ELF-1 (cell line): ENCODE measurements around the gene TBC1D12.

Experiments
- DNase-seq: peaks from one replicate; pipeline ENCODE4 v3.0.0-alpha.2; 2016; ENCODE audit warnings: low read depth, low spot score

TBC1D12 gene

DNA sequence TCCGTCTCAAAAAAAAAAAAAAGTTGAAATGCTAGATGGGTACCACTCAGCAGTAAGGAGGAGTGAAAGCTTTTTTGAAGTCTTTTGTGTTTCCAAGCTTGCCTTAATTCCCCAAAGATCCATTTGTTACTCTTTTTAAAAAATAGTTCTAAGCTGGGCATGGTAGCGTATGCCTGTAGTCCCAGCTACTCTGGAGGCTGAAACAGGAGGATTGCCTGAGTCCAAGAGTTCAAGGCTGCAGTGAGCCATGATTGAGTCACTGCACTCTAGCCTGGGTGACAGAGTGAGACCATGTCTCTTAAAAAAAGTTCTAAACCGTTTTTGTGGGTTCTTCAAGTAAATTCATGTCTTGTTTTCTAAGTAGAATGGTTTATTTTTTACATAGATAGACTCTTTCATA, 5.3 kb downstream of the TBC1D12 start:
- no peak for DNase-seq

DNA sequence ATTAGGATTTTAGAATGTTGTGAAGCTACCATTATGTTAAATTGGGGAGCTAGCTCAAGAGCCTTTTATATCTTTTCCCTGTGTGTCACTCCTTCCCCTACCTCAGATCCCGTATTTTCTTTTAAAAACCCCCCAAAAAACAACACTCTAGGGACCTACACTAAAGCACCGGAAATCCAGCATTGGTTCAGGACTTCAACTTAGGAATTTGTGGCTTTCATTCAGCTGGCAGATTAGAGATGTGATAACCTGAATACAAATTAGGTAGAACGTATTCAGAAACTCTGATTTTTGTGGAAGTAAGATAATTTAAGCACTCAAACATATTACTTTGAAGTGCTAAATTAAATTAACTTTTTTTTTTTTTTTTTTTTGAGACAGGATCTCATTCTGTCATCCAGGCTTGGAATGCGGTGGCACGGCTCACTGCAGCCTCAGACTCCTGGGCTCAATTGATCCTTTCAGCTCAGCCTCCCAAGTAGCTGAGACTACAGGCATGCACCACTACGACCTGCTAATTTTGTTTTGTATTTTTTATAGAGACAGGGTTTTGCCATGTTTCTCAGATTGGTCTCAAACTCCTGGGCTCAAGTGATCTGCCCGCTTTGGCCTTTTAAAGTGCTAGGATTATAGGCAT, 6.8 kb downstream of the TBC1D12 start:
- peak; percentile 23 for DNase-seq

DNA sequence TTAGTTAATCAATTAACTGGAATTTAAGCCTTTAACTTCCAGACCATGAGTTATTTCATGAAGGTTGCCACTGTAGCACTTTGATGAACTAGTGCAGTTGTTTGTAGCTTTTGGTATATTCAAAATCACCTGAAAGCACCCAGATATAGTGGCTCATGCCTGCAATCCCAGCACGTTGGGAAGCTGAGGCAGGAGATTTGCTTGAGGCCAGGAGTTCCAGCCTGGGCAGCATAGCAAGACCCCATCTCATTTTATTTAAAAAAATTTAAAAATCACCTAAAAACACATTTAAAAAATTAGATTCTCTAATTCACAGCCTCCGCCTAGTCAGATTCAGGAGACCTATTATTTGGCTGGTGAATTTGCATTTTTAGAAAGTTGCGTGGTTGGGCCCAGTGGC, 9.0 kb downstream of the TBC1D12 start:
- no peak for DNase-seq

DNA sequence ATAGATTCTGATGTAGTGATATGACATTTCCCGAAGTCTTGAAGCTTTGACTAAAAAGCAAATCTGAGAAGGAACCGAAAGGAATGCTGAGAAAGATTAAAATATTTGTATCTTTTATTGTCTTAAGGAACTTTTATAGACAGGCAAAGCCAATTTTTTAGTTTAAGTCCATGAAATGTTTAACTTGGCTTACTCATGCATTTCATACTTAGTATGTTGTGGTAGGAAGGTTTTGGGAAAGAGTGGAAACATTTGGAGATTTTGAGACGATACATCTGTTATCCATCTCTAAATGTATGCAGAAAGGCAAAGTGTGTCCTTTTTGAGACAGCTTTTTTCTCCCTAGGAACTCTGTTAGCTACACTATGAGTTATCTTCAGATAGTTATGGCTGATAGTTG, 10.1 kb downstream of the TBC1D12 start:
- DNase-seq = no peak

DNA sequence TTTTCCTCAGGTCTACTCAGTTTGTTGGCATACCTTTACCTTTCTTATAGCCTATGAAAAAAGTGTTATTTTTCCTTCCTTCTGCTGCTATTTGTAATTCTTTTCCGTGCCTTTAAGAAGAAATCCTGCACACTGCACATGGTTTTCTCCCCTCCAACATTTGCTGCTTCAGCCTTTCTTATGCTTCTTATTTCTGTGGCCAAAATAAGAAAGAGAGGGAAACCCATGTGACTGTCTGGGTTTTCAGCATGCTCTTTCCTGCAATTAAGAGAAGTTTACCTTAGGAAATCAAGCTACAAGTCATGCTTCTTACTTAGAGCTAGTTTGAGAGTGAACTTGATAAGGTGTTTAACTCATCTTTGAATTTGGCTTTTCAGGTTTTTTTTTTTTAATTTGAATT, 11.0 kb downstream of the TBC1D12 start:
- DNase-seq = no peak

DNA sequence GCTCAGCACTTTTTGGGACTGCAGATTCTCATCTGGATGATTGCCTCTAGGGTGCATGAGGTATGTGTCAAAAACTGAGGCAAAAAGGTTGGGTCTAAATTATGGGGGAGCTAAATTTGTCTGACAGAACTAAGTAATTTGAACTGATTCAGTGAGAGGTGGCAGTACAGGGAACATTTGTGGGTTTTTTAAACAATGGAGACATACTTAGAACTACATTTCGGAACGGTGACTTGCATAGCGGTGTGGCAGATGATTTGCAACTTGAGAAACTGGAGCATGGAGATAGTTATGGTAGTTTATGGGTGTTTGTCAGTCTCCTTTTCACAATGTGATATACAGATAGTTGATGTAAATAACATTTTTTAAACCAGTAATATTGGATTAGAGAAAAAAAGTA, 14.6 kb downstream of the TBC1D12 start:
- DNase-seq = no peak

DNA sequence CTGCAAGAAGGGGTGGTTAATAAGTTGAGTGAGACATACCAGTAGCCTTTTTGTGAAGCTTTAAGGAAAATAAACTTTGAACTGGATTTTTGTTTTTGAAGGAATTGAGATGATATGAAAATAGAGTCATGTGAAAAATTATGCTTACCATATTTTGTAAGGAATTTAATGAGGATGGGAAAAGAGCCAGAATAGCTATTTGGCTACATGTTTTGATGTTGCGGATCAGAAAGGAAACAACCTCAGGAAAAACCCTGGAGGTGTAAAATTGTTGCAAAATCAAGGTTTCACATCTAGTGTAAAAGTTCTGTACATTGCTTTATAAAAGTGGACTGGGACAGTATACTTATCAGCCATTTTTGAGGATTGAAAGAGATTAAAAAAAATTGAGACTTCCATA, 15.0 kb downstream of the TBC1D12 start:
- DNase-seq = no peak

DNA sequence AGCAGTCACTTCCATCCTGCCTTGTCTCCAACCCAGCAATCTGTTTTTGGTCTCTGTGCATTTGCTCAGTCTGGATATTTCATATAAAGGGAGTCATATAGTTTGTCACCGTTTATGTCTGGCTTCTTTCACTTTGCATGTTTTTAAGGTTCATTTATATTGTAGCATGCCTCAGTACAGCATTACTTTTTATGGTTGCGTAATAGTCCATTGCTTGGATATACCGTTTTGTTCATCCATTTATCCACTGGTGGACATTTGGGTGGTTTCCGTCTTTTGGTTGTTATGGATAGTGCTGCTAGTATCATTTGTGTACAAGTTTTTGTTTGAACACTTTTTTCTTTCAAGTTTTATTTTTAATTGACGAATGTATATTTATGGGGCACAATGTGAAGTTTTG, 18.2 kb downstream of the TBC1D12 start:
- DNase-seq = no peak

DNA sequence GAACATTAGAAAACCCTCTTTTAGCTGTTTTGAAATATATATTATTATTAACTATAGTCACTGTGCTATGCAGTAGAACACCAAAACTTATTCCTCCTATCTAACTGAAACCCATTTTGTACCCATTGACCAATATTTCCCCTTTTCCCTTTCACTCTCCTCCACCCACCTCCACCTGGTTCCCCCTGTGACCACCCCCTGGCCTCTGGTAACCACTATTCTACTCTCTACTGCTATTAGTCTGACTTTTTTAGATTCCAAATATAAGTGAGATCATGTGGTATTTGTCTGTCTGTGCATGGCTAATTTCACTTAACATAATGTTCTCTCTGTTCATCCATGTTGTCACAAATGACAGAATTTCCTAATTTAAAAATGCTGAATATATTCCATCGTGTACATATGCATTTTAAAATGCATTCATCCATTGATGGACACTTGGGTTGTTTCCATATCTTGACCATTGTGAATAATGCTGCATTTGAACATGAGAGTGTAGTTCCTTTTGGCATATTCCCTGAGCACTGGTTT, 18.7 kb downstream of the TBC1D12 start:
- no peak for DNase-seq

DNA sequence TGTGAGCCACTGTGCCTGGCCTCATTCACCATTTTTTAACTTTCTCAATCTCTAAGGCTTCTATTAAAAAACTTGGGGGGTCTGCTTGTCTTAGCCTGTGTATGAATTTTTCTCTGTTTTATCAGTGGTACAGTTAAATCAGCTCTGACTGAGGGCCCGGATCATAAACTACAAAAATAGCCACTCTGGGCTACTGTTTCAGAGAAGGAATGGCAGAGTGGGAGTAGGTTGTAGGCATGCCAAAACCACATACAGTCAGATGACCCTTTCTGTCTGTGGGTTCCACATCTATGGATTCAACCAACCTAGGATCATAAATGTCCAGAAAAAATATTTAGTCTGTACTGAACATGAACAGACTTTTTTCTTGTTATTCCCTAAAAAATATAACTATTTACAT, 21.3 kb downstream of the TBC1D12 start:
- no peak for DNase-seq

DNA sequence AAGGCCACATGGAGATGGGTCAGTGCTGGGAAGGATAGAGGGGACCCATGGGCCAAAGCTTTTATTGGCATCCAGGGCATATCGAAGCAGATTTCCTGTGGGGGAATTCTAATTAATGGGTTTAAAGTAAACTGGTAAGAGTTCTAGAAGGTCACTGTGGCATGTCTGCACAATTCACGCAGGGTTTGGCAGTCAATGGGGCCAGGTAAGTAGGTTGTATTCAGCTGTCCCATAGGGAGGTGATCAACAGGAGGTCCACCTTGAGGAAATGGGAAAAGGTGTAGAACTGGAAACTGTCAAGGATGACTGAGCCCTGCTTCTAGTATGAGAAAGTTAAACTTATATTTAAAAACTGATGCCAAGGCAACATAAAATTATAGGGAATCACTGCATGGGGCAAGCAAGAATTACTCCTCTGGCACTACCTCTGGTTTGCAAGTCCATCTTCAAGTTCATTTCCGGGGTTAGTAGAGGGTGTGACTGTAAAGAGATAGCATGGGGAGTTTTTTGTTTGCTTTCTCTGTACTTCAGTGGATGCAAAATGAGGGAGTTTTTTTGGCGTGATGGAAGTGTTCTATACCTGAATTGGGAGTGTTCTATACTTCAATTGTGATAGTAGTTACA, 22.5 kb downstream of the TBC1D12 start:
- DNase-seq = no peak

DNA sequence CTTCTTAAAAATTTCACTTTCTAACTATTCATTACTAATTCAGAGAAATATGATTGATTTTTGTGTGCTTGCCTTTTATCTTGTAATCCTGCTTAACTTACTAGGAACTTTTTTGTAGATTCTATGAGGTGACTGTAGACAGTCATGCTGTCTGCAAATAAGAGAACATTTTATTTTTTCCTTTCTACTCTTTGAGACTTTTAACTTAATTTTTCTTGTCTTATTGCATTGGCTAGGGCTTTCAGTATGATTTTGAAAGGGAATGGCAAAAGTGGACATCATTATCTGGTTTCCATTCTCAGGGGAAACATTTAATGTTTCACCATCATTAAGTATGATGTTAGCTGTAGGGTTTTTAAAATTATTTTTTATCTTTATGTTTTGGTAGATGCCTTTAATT, 23.6 kb downstream of the TBC1D12 start:
- DNase-seq = no peak

DNA sequence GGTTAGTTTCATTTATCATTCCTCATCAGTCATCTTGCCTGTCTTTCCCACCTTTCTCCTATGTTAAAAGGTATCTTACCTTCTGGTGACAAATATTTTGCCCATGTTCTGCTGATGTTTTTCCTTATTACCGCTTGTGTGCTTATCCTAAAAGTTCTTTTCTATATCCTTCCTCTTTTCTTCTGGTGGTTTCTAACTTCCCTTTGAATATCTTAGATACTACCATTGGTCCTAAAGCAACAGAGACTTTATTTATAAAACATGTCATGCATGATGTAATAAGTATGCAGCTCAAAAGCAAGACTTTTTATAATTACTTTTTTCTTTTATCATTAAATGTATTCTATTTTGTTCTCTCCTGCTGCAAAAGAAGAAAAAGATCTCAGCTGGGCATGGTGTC, 24.8 kb downstream of the TBC1D12 start:
- no peak for DNase-seq

DNA sequence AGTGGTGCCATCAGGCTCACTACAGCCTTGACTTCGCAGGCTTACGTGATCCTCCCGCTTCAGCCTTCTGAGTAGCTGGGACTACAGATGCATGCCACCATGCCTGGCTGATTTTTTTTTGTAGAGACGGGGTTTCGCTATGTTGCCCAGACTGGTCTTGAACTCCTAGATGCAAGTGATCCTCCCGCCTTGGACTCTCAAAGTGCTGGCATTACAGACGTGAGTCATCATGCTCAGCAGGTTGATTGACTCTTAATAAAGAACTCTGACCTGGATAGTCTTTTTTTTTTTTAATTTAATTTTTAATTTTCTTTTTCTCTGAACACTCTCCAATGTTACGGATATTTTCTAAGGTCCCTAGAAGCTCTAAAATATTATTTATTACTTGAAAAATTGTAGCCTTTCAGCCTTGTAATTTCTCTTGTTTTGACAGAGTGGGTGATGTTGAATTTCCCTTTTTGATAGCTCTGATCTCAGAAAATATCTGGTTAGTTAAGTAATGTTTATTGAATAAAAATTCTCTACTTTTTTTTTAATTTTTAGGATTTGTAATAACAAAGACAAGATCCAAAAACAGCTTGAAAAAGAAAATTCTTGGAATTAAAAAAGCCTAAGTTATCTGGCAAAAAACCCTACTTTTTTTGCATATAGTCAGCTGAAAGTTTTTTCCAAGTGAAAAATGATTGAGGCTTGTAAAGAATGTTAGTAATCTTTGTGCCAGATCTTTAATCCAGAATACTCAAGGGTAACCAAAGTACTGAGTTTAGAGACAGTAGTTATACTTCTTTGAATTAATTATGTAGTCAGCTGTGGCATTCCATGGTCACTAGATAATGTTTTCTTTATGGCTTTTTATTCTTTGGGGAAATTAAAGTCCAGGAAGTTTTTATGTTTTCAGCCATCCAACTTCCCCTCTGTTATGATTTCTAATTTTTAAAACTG, 26.7 kb downstream of the TBC1D12 start:
- no peak for DNase-seq

DNA sequence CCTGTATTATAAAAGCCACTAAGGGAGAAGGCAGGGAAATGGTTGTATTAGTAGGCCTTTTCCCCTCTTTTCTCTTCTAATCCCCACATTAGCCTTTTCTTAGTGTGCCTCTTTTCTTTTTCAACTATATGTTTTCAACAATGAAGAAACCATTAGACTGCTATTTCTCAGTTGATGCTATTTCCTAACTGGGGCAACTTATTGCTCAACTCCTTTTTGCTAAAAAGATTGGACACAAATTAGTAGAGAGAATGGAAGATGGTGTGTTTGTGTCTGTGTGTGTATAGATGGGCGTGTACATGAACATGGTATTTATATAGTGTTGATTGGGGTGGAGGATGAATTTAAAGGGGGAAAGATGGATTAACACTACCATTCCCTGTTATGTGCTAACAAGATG, 28.4 kb downstream of the TBC1D12 start:
- DNase-seq = no peak

DNA sequence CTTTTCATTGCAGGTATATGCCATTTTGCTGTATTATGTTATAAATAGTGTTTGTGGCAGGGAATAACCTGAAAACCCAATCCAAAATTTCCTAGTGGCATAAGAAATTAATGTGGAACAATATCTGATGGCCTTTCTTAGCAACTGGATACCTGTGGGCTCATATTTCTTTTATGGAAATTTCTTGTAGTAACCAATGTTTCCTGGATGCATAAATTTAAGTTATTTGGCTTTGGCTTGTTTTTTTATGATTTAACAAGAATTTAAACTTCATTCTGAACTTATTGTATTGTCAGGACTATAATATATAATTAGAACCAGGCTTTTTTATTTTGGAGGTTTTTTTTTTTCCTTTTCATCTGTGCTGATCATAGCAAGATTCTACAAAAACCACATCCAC, 30.1 kb downstream of the TBC1D12 start:
- no peak for DNase-seq

DNA sequence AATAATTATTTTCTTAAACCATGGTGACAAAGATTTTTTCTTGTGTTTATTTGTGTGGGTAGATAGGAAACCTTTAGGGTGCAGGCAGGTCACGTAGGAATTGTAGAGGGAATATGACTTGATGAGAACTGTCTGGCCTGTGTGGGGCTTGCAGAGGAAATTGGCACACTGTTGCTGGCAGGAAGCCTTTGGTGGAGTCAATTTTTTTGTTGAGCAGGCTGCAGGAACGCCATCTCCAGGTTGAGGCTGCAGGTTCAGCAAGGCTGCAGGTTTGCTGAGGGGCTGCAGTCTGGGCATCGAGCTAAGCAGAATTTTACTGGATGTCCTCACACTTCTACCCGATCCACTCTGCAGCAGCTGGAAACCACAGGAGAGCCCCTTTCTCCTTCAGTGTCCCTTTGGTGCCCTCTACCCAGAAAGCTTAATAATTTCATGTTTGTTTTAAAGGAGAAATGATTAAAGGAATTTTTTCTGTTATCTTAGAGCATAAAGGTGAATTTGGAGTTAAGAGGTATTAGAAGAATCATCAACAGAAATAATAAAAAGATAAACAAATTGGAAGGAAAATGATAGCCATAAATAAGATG, 37.0 kb downstream of the TBC1D12 start:
- peak; percentile 11 for DNase-seq

DNA sequence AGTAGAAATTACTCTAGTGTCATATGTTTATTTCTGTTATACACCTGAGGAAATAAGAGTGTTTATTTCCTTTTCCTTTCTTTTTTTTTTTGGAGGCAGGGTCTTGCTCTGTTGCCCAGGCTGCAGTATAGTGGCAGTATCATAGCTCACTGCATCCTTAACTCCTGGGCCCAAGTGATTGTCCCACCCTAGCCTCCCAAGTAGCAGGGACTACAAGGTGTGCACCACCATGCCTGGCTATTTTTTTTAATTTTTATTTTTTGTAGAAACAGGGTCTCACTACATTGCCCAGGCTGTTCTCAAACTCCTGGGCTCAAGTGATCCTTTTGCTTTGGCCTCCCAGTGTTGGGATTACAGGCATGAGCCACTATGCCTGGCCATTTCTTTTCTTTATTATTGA, 37.8 kb downstream of the TBC1D12 start:
- no peak for DNase-seq

DNA sequence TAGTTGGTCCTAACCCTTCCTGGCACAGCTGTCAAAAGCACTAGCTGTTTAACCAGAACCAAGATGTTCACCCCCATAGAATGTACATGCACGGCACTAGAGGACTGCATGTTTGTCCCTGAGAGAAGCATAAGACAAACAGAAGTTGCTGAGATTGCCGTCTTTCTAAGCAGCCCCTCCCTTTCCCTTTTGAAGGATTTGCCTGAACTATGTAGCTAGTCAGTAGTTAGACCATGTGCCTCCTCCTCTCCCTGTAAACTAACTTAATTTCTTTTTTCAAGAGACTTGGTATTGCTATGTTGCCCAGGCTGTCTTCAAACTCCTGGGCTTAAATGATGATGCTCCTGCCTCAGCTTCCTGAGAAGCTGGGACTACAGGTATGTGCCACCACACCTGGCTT, 40.7 kb downstream of the TBC1D12 start:
- DNase-seq = no peak

DNA sequence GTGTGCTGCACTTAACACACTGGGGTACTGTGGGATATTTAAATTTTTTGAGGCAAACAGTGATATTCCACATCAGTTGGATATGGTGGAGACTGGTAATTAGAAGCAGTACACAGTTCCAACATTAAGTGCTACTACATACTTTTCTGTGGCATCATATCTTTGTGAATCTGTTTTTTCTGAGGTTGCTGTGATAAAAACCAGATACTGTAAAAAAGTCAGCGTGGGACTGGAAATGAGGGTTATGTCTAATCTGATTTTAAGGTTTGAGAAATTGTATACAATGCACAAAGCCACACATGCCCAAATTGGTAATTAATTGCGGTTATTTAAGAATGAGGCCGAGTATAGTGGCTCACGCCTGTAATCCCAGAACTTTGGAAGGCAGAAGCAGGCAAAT, 41.2 kb downstream of the TBC1D12 start:
- no peak for DNase-seq

DNA sequence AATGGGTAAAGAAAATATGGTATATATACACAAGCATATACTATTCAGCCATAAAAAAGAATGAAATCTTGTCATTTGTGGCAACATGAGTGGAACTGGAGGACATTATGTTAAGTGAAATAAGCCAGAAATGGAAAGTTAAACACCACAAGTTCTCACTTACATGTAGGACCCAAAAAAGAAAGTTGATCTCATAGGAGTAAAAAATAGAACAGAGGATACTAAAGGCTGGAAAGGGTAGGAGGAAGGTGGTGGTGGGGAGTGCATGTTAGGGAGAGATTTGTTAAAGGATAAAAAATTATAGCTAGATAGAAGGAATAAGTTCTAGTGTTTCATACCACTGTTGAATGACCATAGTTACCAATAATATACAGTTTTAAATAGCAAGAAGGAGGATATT, 48.4 kb downstream of the TBC1D12 start:
- no peak for DNase-seq

DNA sequence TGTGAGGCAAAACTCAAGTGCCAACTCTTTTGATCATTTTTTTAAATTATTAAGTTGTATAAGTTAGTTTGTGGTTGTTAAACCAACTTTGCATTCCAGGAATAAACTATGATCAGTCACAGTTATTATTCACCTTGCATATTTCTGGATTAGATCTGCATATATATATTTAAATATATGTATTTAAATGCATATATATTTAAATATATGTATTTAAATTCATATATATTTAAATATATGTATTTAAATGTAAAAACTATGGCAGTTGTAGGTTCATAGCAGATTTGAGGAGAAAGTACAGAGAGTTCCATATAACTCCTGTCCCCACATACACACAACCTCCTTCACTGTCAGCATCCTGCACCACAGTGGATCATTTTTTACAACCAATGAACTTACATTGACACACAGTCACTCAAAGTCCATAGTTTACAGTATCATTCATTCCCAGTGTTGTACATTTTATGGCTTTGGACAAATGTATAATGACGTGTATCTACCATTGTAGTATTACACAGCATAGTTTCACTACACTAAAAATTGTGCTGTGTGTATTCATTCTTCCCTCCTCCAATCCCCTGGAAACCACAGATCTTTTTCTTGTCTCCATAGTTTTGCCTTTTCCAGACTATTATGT, 49.7 kb downstream of the TBC1D12 start:
- no peak for DNase-seq
